SJSA1 (cell line): ENCODE results near the gene GRIK4. TPM values are rescaled to one million over a fixed set of nuclear protein-coding genes. Genes with fewer than 3 reads are reported as not detected.

Source experiments
- DNase-seq, 2 experiments: peaks; one replicate each; pipeline ENCODE4 v3.0.0-alpha.2; 2015 to 2020; ENCODE audit warnings: low spot score in 2 of 2, low read depth in 1 of 2
- H3K27ac ChIP-seq: fragments of 250-450 bp; sonication (Bioruptor Pico); 2 replicates; pipeline ENCODE4 v1.5.1; 2020; ENCODE audit warnings: mild to moderate bottlenecking, moderate library complexity
- H3K27me3 ChIP-seq: fragments of 250-450 bp; sonication (Bioruptor Pico); replicated peaks from 2 replicates; pipeline ENCODE4 v1.5.1; 2020; ENCODE audit warnings: mild to moderate bottlenecking, moderate library complexity
- H3K36me3 ChIP-seq: fragments of 250-450 bp; sonication (Bioruptor Pico); 2 replicates; pipeline ENCODE4 v1.5.1; 2020; ENCODE audit warnings: mild to moderate bottlenecking
- H3K4me1 ChIP-seq: fragments of 250-450 bp; sonication (Bioruptor Pico); replicated peaks from 2 replicates; pipeline ENCODE4 v1.6.1; 2021; ENCODE audit warnings: mild to moderate bottlenecking
- H3K4me3 ChIP-seq: fragments of 250-450 bp; sonication (Bioruptor Pico); 2 replicates; pipeline ENCODE4 v1.5.1; 2020; ENCODE audit warnings: mild to moderate bottlenecking
- H3K9me3 ChIP-seq: fragments of 250-450 bp; sonication (Bioruptor Pico); replicated peaks from 2 replicates; pipeline ENCODE4 v1.5.1; 2020; ENCODE audit warnings: mild to moderate bottlenecking
- total RNA-seq: library from RNA; depleted of rRNA; stranded (reverse); fragments of >200 nt; shearing (Covaris generic); gene quantifications from 2 replicates; pipeline ENCODE4 v1.2.3, GENCODE V29; 2014

GRIK4 gene
- total RNA-seq, 1 experiment from 2014 or later = not detected

DNA sequence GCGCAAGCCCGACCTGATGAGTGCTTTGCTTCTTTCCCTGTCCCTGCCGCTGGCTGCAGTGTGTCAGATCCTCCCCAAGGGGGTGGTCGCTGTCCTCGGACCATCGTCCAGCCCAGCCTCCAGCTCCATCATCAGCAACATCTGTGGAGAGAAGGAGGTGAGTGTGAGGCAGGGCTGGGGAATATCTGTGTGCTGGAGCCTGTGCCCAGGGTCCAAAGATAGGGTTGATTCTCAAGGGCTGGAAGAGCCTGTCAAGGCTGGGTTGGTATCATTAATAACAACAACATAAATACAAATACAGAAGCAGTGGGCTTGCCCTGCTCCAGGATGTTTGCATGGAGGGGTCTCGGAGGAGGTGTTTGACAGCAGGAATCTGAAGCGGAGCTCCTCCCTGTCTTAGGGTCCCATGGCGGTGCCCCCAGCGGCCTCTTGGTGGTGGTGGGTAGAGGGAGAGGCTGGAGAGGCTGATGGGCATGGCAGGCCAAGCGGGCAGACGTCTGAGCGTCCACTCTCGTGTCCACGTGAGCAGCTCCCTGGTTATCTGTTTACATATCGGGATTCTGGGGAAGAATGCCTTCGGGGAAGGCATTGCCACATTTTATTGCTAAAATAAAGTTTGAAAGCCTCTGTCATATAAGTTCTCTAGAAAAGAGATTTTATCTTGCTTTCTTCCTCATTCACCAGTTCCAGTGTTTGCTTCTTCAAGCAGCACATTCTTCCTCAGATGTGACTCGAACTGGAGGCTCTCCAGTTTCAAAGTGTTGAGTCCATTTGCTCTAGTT is 304.0 kb downstream of the GRIK4 start:
- Histone ChIP-seq H3K4me3 (no peak overlapping the region), H3K4me1 (no peaks in the 10 kb centered on the region), H3K27me3 (no peaks in the 10 kb centered on the region), H3K36me3 (no peaks in the 10 kb centered on the region), H3K9me3 (no peaks in the 10 kb centered on the region), H3K27ac (no peak overlapping the region)
- DNase-seq = no peak

DNA sequence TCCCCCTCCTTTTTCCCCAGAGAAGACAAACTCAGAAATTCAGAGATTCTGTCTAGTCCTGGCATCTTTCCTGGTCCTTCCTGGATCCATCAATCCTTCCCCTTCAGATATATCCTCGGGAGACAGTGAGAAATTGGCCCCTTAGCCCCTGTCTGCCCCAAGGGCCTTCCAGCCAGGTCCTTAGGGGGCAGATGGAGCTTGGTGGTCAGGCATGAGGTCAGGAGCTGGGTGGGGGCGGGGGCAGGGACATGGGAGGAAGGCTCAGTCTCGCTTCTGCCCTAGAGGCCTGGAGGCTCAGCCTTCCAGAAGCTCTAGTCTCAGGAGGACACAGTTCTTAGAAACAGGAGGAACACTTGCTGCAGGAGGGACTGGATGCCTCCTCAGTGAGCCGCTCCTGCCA is 304.6 kb downstream of the GRIK4 start:
- H3K36me3 ChIP-seq = no peaks in the 10 kb centered on the region
- H3K4me1 ChIP-seq = no peaks in the 10 kb centered on the region
- H3K9me3 ChIP-seq = no peaks in the 10 kb centered on the region
- no peak overlapping the region for H3K4me3 ChIP-seq
- no peak for DNase-seq
- no peak overlapping the region for H3K27ac ChIP-seq
- H3K27me3 ChIP-seq = no peaks in the 10 kb centered on the region

DNA sequence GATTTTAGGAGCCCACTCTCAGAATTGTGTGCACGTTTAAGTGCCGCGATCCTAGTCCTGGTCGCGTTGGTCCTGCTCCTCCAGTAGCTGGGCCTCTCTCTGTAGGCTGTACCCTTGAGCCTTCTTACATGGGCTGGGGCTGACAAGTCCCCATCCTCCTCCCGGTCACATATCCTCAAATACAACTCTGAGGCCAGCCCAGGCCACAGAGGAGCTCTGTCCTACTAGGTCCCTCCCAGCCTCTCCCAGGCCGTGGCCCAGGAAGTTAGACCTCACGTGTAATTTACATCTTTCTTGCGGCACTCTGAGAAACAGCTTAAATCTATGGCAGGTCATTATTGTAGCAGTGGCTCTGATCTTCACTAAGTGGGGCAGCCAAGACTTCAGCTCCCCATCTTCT is 305.2 kb downstream of the GRIK4 start:
- no peaks in the 10 kb centered on the region for H3K27me3 ChIP-seq
- no peak overlapping the region for H3K27ac ChIP-seq
- H3K4me3 ChIP-seq = no peak overlapping the region
- H3K36me3 ChIP-seq = no peaks in the 10 kb centered on the region
- no peak for DNase-seq
- no peaks in the 10 kb centered on the region for H3K4me1 ChIP-seq
- no peaks in the 10 kb centered on the region for H3K9me3 ChIP-seq

DNA sequence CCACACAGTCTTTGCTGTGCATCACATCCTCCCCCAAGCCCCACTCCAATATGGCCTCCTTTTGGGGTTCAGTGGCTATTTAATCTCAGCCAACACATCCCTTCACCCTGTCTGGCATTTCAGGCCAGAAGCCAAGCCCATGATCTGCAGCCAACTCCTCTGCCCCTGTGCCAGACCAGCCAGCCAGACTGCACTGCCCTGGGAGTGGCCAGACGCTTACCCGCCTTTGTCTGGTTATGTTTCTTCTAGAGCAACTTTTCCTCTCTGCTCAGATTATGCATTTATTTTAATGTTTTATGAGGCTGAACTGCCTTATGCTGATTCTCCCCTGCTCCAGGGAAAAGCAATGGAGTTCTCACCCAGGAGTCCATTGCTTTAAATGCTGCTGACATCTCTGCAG is 305.6 kb downstream of the GRIK4 start:
- Histone ChIP-seq H3K9me3 (no peaks in the 10 kb centered on the region), H3K27me3 (no peaks in the 10 kb centered on the region), H3K27ac (no peak overlapping the region), H3K4me1 (no peaks in the 10 kb centered on the region), H3K4me3 (no peak overlapping the region), H3K36me3 (no peaks in the 10 kb centered on the region)
- no peak for DNase-seq

- H3K27me3 ChIP-seq = no peaks in the 10 kb centered on the region
- H3K27ac ChIP-seq = no peak overlapping the region
- H3K36me3 ChIP-seq = no peaks in the 10 kb centered on the region
- no peak for DNase-seq
- no peaks in the 10 kb centered on the region for H3K9me3 ChIP-seq
- no peaks in the 10 kb centered on the region for H3K4me1 ChIP-seq
- no peak overlapping the region for H3K4me3 ChIP-seq
Measured at GRCh38 chr11:120818097-120818496, 306.5 kb downstream of the GRIK4 start.

- no peak for DNase-seq
- Histone ChIP-seq H3K4me1 (no peaks in the 10 kb centered on the region), H3K9me3 (no peaks in the 10 kb centered on the region), H3K36me3 (no peaks in the 10 kb centered on the region), H3K27me3 (no peaks in the 10 kb centered on the region), H3K27ac (no peak overlapping the region), H3K4me3 (no peak overlapping the region)
Measured at GRCh38 chr11:120819003-120819402, 307.5 kb downstream of the GRIK4 start.

GRCh38 chr11:120819437-120820365 is 308.2 kb downstream of the GRIK4 start:
- no peak overlapping the region for H3K27ac ChIP-seq
- H3K36me3 ChIP-seq = no peaks in the 10 kb centered on the region
- H3K4me3 ChIP-seq = no peak overlapping the region
- no peak for DNase-seq
- no peaks in the 10 kb centered on the region for H3K9me3 ChIP-seq
- H3K27me3 ChIP-seq = no peaks in the 10 kb centered on the region
- H3K4me1 ChIP-seq = no peaks in the 10 kb centered on the region

- no peaks in the 10 kb centered on the region for H3K9me3 ChIP-seq
- DNase-seq = no peak
- no peaks in the 10 kb centered on the region for H3K27me3 ChIP-seq
- no peak overlapping the region for H3K27ac ChIP-seq
- H3K36me3 ChIP-seq = no peaks in the 10 kb centered on the region
- H3K4me1 ChIP-seq = no peaks in the 10 kb centered on the region
- no peak overlapping the region for H3K4me3 ChIP-seq
Measured at GRCh38 chr11:120823159-120823558, 311.6 kb downstream of the GRIK4 start.

- Histone ChIP-seq H3K27ac (no peak overlapping the region), H3K36me3 (no peaks in the 10 kb centered on the region), H3K4me1 (no peaks in the 10 kb centered on the region), H3K27me3 (no peaks in the 10 kb centered on the region), H3K9me3 (no peaks in the 10 kb centered on the region), H3K4me3 (no peak overlapping the region)
- no peak for DNase-seq
Measured at GRCh38 chr11:120824242-120824641, 312.7 kb downstream of the GRIK4 start.

DNA sequence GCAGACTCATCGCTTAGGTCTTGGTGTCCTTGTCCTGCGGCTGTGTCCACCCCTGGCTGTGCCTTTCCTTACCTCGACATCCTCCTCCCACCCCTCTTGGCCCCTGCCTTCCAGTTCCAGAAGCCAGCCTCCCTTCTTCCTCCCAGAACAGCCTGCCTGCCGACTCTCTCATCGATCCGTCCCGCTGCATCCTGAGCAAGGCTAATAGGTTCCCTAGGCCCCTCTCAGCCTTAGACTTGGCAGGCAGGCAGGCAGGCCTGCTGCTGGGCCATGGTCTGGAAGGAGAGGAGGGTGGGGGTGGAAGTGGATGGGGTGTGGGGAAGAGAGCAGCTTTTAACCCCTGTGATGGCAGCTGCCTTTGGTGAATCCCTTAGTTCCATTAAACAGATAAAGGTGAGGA is 315.6 kb downstream of the GRIK4 start:
- Histone ChIP-seq H3K27me3 (no peaks in the 10 kb centered on the region), H3K9me3 (no peaks in the 10 kb centered on the region), H3K4me1 (no peaks in the 10 kb centered on the region), H3K27ac (no peak overlapping the region), H3K4me3 (no peak overlapping the region), H3K36me3 (no peaks in the 10 kb centered on the region)
- DNase-seq = no peak

DNA sequence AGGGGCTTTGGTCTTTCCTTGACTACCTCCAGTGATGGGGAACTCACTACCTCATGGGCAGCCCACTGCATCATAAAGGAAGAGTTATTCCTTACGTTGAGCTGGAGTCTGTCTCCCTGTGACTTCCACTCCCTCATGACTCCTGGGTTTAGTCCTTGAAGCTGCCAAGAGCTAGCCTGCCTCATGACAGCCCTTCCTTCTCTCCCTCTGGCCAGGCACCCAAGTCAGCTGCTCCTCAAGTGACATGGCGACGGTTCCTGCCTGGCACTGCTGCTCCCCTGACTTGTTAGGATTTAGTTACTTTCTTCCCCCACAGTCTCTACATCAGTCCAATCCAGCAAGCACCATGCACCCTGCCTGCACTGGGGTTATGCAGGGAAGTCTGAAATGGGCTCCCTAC is 316.3 kb downstream of the GRIK4 start:
- Histone ChIP-seq H3K27ac (no peak overlapping the region), H3K4me3 (no peak overlapping the region)
- no peak for DNase-seq

GRCh38 chr11:120828847-120829246 is 317.3 kb downstream of the GRIK4 start:
- Histone ChIP-seq H3K4me1 (no peaks in the 10 kb centered on the region), H3K9me3 (no peaks in the 10 kb centered on the region), H3K27ac (no peak overlapping the region), H3K27me3 (no peaks in the 10 kb centered on the region), H3K4me3 (no peak overlapping the region), H3K36me3 (no peaks in the 10 kb centered on the region)
- DNase-seq = no peak

More for the DNA sequence above, 316.3 kb downstream of the GRIK4 start:
- Histone ChIP-seq H3K9me3 (no peaks in the 10 kb centered on the region), H3K27me3 (no peaks in the 10 kb centered on the region), H3K4me1 (no peaks in the 10 kb centered on the region), H3K36me3 (no peaks in the 10 kb centered on the region)

DNA sequence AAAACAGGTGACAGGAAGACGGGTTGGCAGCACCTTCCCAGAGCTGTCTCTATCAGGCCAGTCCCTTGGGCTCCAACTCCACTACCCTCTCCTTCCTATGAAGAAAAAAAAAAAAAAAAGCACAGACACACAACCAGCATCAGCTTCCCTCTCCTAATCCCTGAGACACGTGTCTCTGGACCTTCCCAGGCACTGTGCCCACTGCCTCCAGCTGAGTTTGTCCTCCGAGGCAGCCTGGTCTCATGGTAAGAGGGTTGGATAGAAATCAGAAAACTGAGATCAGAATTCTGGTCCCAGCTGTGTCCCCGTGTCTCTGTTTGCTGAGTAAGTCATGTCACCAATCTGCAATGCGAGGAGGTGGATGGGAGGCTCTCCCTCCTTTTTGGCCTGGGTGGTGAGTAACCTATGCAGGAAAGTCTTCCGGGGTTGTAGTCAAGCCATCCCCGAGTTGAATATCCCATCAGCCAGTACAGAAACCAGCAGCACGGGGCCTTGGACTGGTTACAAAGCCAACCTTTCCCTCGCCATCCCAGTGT is 318.6 kb downstream of the GRIK4 start:
- no peaks in the 10 kb centered on the region for H3K27me3 ChIP-seq
- H3K9me3 ChIP-seq = no peaks in the 10 kb centered on the region
- no peak overlapping the region for H3K27ac ChIP-seq
- H3K36me3 ChIP-seq = no peaks in the 10 kb centered on the region
- no peaks in the 10 kb centered on the region for H3K4me1 ChIP-seq
- DNase-seq = no peak
- no peak overlapping the region for H3K4me3 ChIP-seq
